Neural progenitor cell (in vitro differentiated cells): Measurements from ENCODE around the gene BCAS4. TPM values are rescaled to one million over a fixed set of nuclear protein-coding genes. Genes with fewer than 3 reads are reported as not detected.

Source experiments
- DNase-seq: peaks from one replicate; pipeline ENCODE4 v3.0.0-alpha.2; 2016; ENCODE audit warnings: low spot score
- H2AFZ ChIP-seq: fragments of 200-600 bp; sonication (generic); replicated peaks from 2 replicates; pipeline ENCODE4 v1.6.1; 2016; ENCODE audit warnings: antibody characterized with exemption
- H3F3A ChIP-seq: fragments of 200-600 bp; sonication (generic); 2 replicates; pipeline ENCODE4 v1.6.1; 2016; ENCODE audit warnings: antibody characterized with exemption, low read depth
- H3K27ac ChIP-seq: fragments of 200-600 bp; sonication (generic); 2 replicates; pipeline ENCODE4 v1.5.1; 2016; ENCODE audit warnings: mild to moderate bottlenecking
- H3K27me3 ChIP-seq: fragments of 200-600 bp; sonication (generic); 2 replicates; pipeline ENCODE4 v1.6.1; 2016; ENCODE audit warnings: mild to moderate bottlenecking, moderate library complexity
- H3K36me3 ChIP-seq: fragments of 200-600 bp; sonication (generic); 2 replicates; pipeline ENCODE4 v1.5.1; 2016
- H3K4me1 ChIP-seq: fragments of 200-600 bp; sonication (generic); 2 replicates; pipeline ENCODE4 v1.6.1; 2016; ENCODE audit warnings: mixed run types
- H3K4me2 ChIP-seq: fragments of 200-600 bp; sonication (generic); 2 replicates; pipeline ENCODE4 v1.6.1; 2016
- H3K4me3 ChIP-seq: fragments of 200-600 bp; sonication (generic); 2 replicates; pipeline ENCODE4 v1.5.1; 2016
- H3K79me2 ChIP-seq: fragments of 200-600 bp; sonication (generic); 2 replicates; pipeline ENCODE4 v1.6.1; 2016; ENCODE audit warnings: low read depth
- H3K9ac ChIP-seq: fragments of 200-600 bp; sonication (generic); 2 replicates; pipeline ENCODE4 v1.6.1; 2016
- H3K9me3 ChIP-seq: fragments of 200-600 bp; sonication (generic); 2 replicates; pipeline ENCODE4 v1.5.1; 2016; ENCODE audit warnings: low read depth
- H4K20me1 ChIP-seq: fragments of 200-600 bp; sonication (generic); 2 replicates; pipeline ENCODE4 v1.6.1; 2016; ENCODE audit warnings: low read depth
- H3K27ac Mint-ChIP-seq: 3 replicates; pipeline ENCODE4 v1.8.0; 2021; ENCODE audit warnings: mixed read lengths
- H3K27me3 Mint-ChIP-seq: 2 replicates; pipeline ENCODE4 v1.8.0; 2022; ENCODE audit warnings: low read depth, mild to moderate bottlenecking, inconsistent platforms, moderate library complexity, mixed read lengths; ENCODE audit not compliant: insufficient read depth
- H3K36me3 Mint-ChIP-seq: 3 replicates; pipeline ENCODE4 v1.8.0; 2021; ENCODE audit warnings: mixed read lengths
- H3K4me1 Mint-ChIP-seq: 3 replicates; pipeline ENCODE4 v1.8.0; 2021; ENCODE audit warnings: mixed read lengths
- H3K4me3 Mint-ChIP-seq: 3 replicates; pipeline ENCODE4 v1.8.0; 2021; ENCODE audit warnings: mild to moderate bottlenecking, moderate library complexity, mixed read lengths
- H3K9me3 Mint-ChIP-seq: 3 replicates; pipeline ENCODE4 v1.8.0; 2020; ENCODE audit warnings: mixed read lengths
- CTCF ChIP-seq: fragments of 200-600 bp; sonication (generic); IDR thresholded peaks from 2 replicates; pipeline ENCODE4 v1.5.1; 2017; ENCODE audit warnings: antibody characterized with exemption, mild to moderate bottlenecking
- EZH2 ChIP-seq: fragments of 200-600 bp; sonication (generic); IDR thresholded peaks from 2 replicates; pipeline ENCODE4 v1.6.1; 2017; ENCODE audit warnings: antibody characterized with exemption, mild to moderate bottlenecking, moderate library complexity
- EZH2phosphoT487 ChIP-seq: fragments of 200-600 bp; sonication (generic); IDR thresholded peaks from 2 replicates; pipeline ENCODE4 v1.6.1; 2017; ENCODE audit warnings: antibody characterized with exemption
- total RNA-seq: library from RNA; depleted of rRNA; stranded (reverse); fragments of >200 nt; gene quantifications from 2 replicates; pipeline ENCODE4 v1.2.3, GENCODE V29; 2015; ENCODE audit warnings: low replicate concordance

BCAS4 gene
- total RNA-seq, 1 donor from 2014 or later = 15.3 TPM

GRCh38 chr20:50754420-50754819, 40.4 kb upstream of the BCAS4 start:
- Mint-ChIP-seq H3K36me3 (peaks cover 7% of the 10 kb centered on the region), H3K4me3 (no peak overlapping the region), H3K27me3 (no peaks in the 10 kb centered on the region), H3K9me3 (no peaks in the 10 kb centered on the region), H3K4me1 (no peaks in the 10 kb centered on the region), H3K27ac (no peak overlapping the region)
- Histone ChIP-seq H3K9ac (no peak overlapping the region), H3K4me3 (no peak overlapping the region), H3K27me3 (no peaks in the 10 kb centered on the region), H3K79me2 (peaks cover 12% of the 10 kb centered on the region), H3F3A (peaks cover 19% of the 10 kb centered on the region), H3K27ac (no peak overlapping the region), H3K4me2 (no peak overlapping the region), H3K9me3 (no peaks in the 10 kb centered on the region), H3K4me1 (no peaks in the 10 kb centered on the region), H4K20me1 (peaks cover 13% of the 10 kb centered on the region), H2AFZ (no peak overlapping the region), H3K36me3 (peaks cover 23% of the 10 kb centered on the region)
- DNase-seq = no peak
- TF ChIP-seq CTCF (no peak), EZH2 (no peak), EZH2phosphoT487 (no peak)

DNA sequence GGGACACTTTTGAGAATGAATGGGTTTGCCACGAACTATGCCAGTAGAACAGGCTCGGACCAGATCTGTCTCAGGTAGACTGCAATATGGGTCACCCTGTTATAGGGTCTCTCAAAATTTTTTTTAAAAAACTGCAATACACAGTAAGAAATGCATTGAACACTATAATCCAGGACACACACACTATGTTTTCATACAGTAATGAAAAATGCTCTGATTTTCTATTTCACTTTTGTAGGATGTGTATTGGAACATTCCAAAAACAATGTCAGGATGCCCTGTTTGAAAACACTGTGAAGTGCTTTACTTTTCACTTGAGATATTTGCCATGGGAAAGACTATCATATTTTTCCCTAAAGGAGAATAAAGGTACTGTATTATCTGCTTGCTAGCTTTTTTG, 38.4 kb upstream of the BCAS4 start:
- no peak overlapping the region for H3K4me3 ChIP-seq
- no peak overlapping the region for H3K27ac ChIP-seq
- Mint-ChIP-seq H3K4me1 (peaks cover 4% of the 10 kb centered on the region), H3K27me3 (no peaks in the 10 kb centered on the region), H3K9me3 (no peaks in the 10 kb centered on the region), H3K27ac (no peak overlapping the region), H3K4me3 (no peak overlapping the region), H3K36me3 (peaks cover 1% of the 10 kb centered on the region)
- peaks cover 9% of the 10 kb centered on the region for H3K36me3 ChIP-seq
- no peaks in the 10 kb centered on the region for H4K20me1 ChIP-seq
- TF ChIP-seq EZH2phosphoT487 (no peak), CTCF (no peak), EZH2 (no peak)
- DNase-seq = no peak
- no peak overlapping the region for H3K4me2 ChIP-seq
- peaks cover 3% of the 10 kb centered on the region for H3K79me2 ChIP-seq
- no peak overlapping the region for H2AFZ ChIP-seq
- H3K27me3 ChIP-seq = no peaks in the 10 kb centered on the region
- H3F3A ChIP-seq = peaks cover 7% of the 10 kb centered on the region
- H3K9ac ChIP-seq = no peak overlapping the region
- H3K4me1 ChIP-seq = peaks cover 3% of the 10 kb centered on the region
- H3K9me3 ChIP-seq = no peaks in the 10 kb centered on the region

- Mint-ChIP-seq H3K4me1 (peaks cover 15% of the 10 kb centered on the region), H3K4me3 (no peak overlapping the region), H3K36me3 (no peaks in the 10 kb centered on the region), H3K27ac (no peak overlapping the region), H3K9me3 (no peaks in the 10 kb centered on the region), H3K27me3 (no peaks in the 10 kb centered on the region)
- Histone ChIP-seq H4K20me1 (no peaks in the 10 kb centered on the region), H3K9me3 (no peaks in the 10 kb centered on the region), H3K4me1 (peaks cover 5% of the 10 kb centered on the region), H3K4me2 (no peak overlapping the region), H2AFZ (no peak overlapping the region), H3K27ac (no peak overlapping the region), H3K27me3 (no peaks in the 10 kb centered on the region), H3F3A (peaks cover 7% of the 10 kb centered on the region), H3K4me3 (no peak overlapping the region), H3K9ac (no peak overlapping the region), H3K79me2 (no peaks in the 10 kb centered on the region), H3K36me3 (no peaks in the 10 kb centered on the region)
- TF ChIP-seq CTCF (no peak), EZH2 (no peak), EZH2phosphoT487 (no peak)
- no peak for DNase-seq
These were observed 36.4 kb upstream of the BCAS4 start for GRCh38 chr20:50758469-50758868.
